ENCODE measurements around the gene POPDC2. TPM values are rescaled to one million over a fixed set of nuclear protein-coding genes. Genes with fewer than 3 reads are reported as not detected.

POPDC2 gene
- total RNA-seq, 1 experiment from 2014 or later, result 0.37 TPM

DNA sequence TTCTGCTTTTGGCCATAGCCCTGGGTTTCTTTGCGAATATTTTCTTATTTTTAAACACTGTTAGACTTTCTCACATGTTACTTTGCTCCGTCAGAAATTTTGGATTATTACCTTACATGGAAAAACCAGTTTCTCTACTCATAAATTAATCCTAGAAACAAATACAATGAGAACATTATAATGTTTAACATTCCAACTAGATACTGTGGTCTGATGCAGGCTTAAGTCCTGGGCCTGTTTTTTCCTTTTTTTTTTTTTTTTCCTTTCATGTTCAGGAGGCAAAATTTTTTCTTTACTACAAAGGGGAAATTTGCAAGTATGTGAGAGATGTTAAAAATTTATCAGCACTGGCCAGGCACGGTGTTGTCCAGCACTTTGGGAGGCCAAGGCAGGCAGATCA is 28.9 kb downstream of the POPDC2 start:
- Histone ChIP-seq H3K9ac (ENCODE audit: extremely low read depth, insufficient read length, low read length) (no peak overlapping the region), H2BK5ac (ENCODE audit: insufficient read length, low read length) (no peak overlapping the region), H4K8ac (replicated peaks; ENCODE audit: insufficient read length, low read depth, low read length) (no peak overlapping the region), H2BK15ac (ENCODE audit: low read depth, low read length) (no peak overlapping the region), H3K4me2 (ENCODE audit: insufficient read depth, insufficient read length, low read length) (no peak overlapping the region), H3K27me3 (ENCODE audit: insufficient read depth, low read length) (no peaks in the 10 kb centered on the region), H2BK12ac (ENCODE audit: insufficient read length, low read depth, low read length) (no peak overlapping the region), H4K5ac (ENCODE audit: insufficient read length, low read depth, low read length) (no peak overlapping the region), H3K14ac (ENCODE audit: insufficient read depth, low read length) (no peak overlapping the region), H3K9me3 (ENCODE audit: control insufficient read depth, low read depth, low read length) (no peaks in the 10 kb centered on the region), H3K27ac (ENCODE audit: insufficient read length, low read depth, low read length) (no peak overlapping the region), H2BK20ac (ENCODE audit: low read depth, low read length, poor library complexity, severe bottlenecking) (no peak overlapping the region), H3K79me2 (ENCODE audit: insufficient read depth, low read length) (no peaks in the 10 kb centered on the region), H2AK5ac (ENCODE audit: insufficient read length, low read length) (no peak overlapping the region), H3T11ph (ENCODE audit: low read length) (no peak overlapping the region), H3K23me2 (ENCODE audit: insufficient read length, low read depth, low read length, poor library complexity, severe bottlenecking) (no peaks in the 10 kb centered on the region), H3K18ac (ENCODE audit: insufficient read length, low read depth, low read length) (no peak overlapping the region), H3K23ac (ENCODE audit: insufficient read length, low read depth, low read length) (no peak overlapping the region), H3K4ac (ENCODE audit: low read depth, low read length) (no peak overlapping the region), H3K4me1 (ENCODE audit: insufficient read depth, low read length) (no peaks in the 10 kb centered on the region), H3K79me1 (ENCODE audit: insufficient read depth, low read depth, low read length, poor library complexity, severe bottlenecking) (no peaks in the 10 kb centered on the region), H2BK120ac (ENCODE audit: low read depth, low read length, poor library complexity, severe bottlenecking) (no peak overlapping the region), H2AFZ (ENCODE audit: low read length) (no peak overlapping the region), H3K56ac (ENCODE audit: insufficient read length, low read depth, low read length) (no peak overlapping the region), H4K91ac (ENCODE audit: insufficient read length, low read depth, low read length) (no peak overlapping the region), H4K20me1 (ENCODE audit: control insufficient read depth, insufficient read depth, insufficient read length) (no peaks in the 10 kb centered on the region)
- Mint-ChIP-seq H3K4me1 (peaks cover 10 to 14% of the 10 kb centered on the region in 2 experiments), H3K4me3 (no peak overlapping the region), H3K9me3 (no peaks in the 10 kb centered on the region), H3K36me3 (ENCODE audit: insufficient read depth in 1 of 3, low read depth in 3 of 3) (no peaks in the 10 kb centered on the region), H3K27me3 (ENCODE audit: low read depth) (peaks cover 2% of the 10 kb centered on the region), H3K27ac (no peak overlapping the region; a peak in 1 of 7 replicates)
- WGBS (ENCODE audit: extremely low coverage, insufficient read length, low lambda C conversion rate), result no CpG with 5 or more reads among the region's 3 CpGs
- TF ChIP-seq, protein P1, sequence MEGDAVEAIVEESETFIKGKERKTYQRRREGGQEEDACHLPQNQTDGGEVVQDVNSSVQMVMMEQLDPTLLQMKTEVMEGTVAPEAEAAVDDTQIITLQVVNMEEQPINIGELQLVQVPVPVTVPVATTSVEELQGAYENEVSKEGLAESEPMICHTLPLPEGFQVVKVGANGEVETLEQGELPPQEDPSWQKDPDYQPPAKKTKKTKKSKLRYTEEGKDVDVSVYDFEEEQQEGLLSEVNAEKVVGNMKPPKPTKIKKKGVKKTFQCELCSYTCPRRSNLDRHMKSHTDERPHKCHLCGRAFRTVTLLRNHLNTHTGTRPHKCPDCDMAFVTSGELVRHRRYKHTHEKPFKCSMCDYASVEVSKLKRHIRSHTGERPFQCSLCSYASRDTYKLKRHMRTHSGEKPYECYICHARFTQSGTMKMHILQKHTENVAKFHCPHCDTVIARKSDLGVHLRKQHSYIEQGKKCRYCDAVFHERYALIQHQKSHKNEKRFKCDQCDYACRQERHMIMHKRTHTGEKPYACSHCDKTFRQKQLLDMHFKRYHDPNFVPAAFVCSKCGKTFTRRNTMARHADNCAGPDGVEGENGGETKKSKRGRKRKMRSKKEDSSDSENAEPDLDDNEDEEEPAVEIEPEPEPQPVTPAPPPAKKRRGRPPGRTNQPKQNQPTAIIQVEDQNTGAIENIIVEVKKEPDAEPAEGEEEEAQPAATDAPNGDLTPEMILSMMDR (conservative IDR thresholded peaks at IDR 0.05), result no peak
- DNase-seq, result no peak
